Esophagus squamous epithelium (tissue), 5 donors: ENCODE data around the gene ZFP91. TPM values are rescaled to one million over a fixed set of nuclear protein-coding genes. Genes with fewer than 3 reads are reported as not detected.

Source experiments
- DNase-seq: peaks from one replicate; lab custom pipeline; 2025; lab: John Stamatoyannopoulos, UW
- H3K27ac ChIP-seq, 4 donors: fragments of 200-600 bp; sonication (generic); one replicate each; pipeline ENCODE4 v1.5.1; 2016 to 2019; ENCODE audit warnings: mild to moderate bottlenecking in 1 of 4
- H3K27me3 ChIP-seq, 4 donors: fragments of 200-600 bp; sonication (generic); 1 replicate in 3 of 4; 2 replicates in 1 of 4; pipeline versions ENCODE4 v1.5.1 to v1.6.0; 2017 to 2021; ENCODE audit warnings: antibody characterized with exemption in 1 of 4
- H3K36me3 ChIP-seq, 3 donors: fragments of 200-600 bp; sonication (generic); one replicate each; pipeline ENCODE4 v1.5.1; 2016 to 2019
- H3K4me1 ChIP-seq, 3 donors: fragments of 200-600 bp; sonication (generic); one replicate each; pipeline ENCODE4 v1.5.1; 2017 to 2019
- H3K4me3 ChIP-seq, 4 donors: fragments of 200-600 bp; sonication (generic); 1 replicate in 3 of 4; 2 replicates in 1 of 4; pipeline ENCODE4 v1.5.1; 2016 to 2019; ENCODE audit warnings: mild to moderate bottlenecking in 2 of 4, moderate library complexity in 1 of 4
- H3K9me3 ChIP-seq, 3 donors: fragments of 200-600 bp; sonication (generic); one replicate each; pipeline ENCODE4 v1.5.1; 2016 to 2019
- POLR2A ChIP-seq, 4 donors: fragments of 450-650 bp; IDR thresholded peaks; one replicate each; pipeline ENCODE4 v1.6.1; 2017; ENCODE audit warnings: antibody characterized with exemption in 4 of 4, mild to moderate bottlenecking in 4 of 4, moderate library complexity in 3 of 4
- WGBS, 2 donors: methylation state at CpG; one replicate each; pipeline ENCODE4 v1.1.5; 2018; 5-methylcytosine and 5-hydroxymethylcytosine counted together
- intact Hi-C: fragments of 100-400 bp; cut with DNase I; formaldehyde crosslinking; loops from one replicate; pipeline ENCODE4 v1.15.0; 2022
- total RNA-seq, 4 donors: library from RNA; depleted of rRNA; stranded (reverse); fragments of >200 nt; gene quantifications; one replicate each; pipeline ENCODE4 v1.1.0, GENCODE V29; 2016
- TF ChIP-seq, protein P1 (sequence below), 6 experiments: fragments of 450-650 bp in 4 of 6; fragments of 200-600 bp in 2 of 6; sonication (generic) in 2 of 6; IDR thresholded peaks; one replicate each; pipeline ENCODE4 v1.5.1; 2016 to 2019; ENCODE audit warnings: antibody characterized with exemption in 6 of 6, mild to moderate bottlenecking in 4 of 6, moderate library complexity in 4 of 6
- donor health status: DM: yes; HTN: yes; CAD: no.

Gene ZFP91
- total RNA-seq, 4 donors from 2014 or later, result 26.6 to 48.6 (median 40.5) TPM

GRCh38 chr11:58656348-58656747, 77.5 kb downstream of the ZFP91 start:
- 85 to 93% methylated on average over 2 of the region's 2 CpGs for WGBS, 2 donors
- intact Hi-C loops, result no loop called here

DNA sequence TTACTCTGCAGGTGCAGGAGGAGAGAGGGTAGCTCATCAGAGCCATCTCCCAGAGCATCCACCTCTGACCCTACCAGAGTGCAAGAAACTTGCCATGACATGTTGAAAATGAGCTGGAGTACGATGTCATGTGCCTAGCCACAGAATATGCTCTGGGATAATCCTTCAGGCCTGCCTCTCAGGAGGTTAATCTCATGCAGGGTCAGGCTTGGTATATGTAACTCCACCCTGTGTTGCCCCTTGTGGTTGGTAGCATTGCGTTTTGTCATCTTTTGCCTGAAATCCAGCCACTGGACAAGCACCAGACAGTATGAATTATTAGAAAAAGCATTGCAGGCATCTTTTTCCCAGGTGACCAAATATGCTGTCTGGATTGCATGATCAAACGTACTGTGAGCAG, 79.8 kb downstream of the ZFP91 start:
- H3K4me1 ChIP-seq, result peaks cover 0 to 21% (median 3%) of the 10 kb centered on the region in 3 donors
- TF ChIP-seq, protein P1, sequence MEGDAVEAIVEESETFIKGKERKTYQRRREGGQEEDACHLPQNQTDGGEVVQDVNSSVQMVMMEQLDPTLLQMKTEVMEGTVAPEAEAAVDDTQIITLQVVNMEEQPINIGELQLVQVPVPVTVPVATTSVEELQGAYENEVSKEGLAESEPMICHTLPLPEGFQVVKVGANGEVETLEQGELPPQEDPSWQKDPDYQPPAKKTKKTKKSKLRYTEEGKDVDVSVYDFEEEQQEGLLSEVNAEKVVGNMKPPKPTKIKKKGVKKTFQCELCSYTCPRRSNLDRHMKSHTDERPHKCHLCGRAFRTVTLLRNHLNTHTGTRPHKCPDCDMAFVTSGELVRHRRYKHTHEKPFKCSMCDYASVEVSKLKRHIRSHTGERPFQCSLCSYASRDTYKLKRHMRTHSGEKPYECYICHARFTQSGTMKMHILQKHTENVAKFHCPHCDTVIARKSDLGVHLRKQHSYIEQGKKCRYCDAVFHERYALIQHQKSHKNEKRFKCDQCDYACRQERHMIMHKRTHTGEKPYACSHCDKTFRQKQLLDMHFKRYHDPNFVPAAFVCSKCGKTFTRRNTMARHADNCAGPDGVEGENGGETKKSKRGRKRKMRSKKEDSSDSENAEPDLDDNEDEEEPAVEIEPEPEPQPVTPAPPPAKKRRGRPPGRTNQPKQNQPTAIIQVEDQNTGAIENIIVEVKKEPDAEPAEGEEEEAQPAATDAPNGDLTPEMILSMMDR (IDR thresholded peaks at IDR 0.05), result no peak
- no peak for TF ChIP-seq POLR2A (IDR thresholded peaks at IDR 0.05)
- intact Hi-C loops, result no loop called here
- DNase-seq, result no peak
- no peak overlapping the region for H3K4me3 ChIP-seq
- WGBS, 2 donors, result 41 to 58% methylated on average over 3 of the region's 3 CpGs
- H3K27ac ChIP-seq, result peak overlapping the region in 2 of 4 donors; percentile 29 to 59
- no peaks in the 10 kb centered on the region for H3K36me3 ChIP-seq
- no peaks in the 10 kb centered on the region for H3K9me3 ChIP-seq
- H3K27me3 ChIP-seq, result peaks cover 0 to 17% (median 0%) of the 10 kb centered on the region in 4 donors

More at GRCh38 chr11:58656348-58656747, 77.5 kb downstream of the ZFP91 start:
- no peak overlapping the region for H3K27ac ChIP-seq
- TF ChIP-seq, protein P1 (IDR thresholded peaks at IDR 0.05), result no peak
- TF ChIP-seq POLR2A (IDR thresholded peaks at IDR 0.05), result no peak
- H3K36me3 ChIP-seq, result no peaks in the 10 kb centered on the region
- no peaks in the 10 kb centered on the region for H3K27me3 ChIP-seq
- peaks cover 0 to 21% (median 3%) of the 10 kb centered on the region in 3 donors for H3K4me1 ChIP-seq
- no peak for DNase-seq
- H3K4me3 ChIP-seq, result no peak overlapping the region
- no peaks in the 10 kb centered on the region for H3K9me3 ChIP-seq

DNA sequence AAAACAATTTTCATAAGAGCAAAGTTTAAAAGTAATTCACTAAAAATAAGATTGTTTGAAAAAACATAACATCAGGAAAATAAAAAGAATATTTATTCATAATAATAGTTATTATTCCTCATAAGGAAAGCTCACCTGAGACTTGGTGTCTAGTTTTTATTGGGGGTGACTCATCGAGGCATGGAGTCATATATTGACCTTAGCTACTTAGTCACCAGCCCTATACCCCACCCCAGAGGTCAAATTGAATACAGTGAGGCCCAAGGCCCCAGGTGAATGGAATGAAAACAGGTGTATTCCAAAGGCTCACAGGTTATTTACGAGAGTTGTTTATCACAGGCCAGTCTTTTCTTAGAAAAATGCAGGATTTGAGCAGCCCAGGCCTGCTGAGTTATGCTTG, 80.5 kb downstream of the ZFP91 start:
- TF ChIP-seq POLR2A (IDR thresholded peaks at IDR 0.05), result no peak
- TF ChIP-seq, protein P1 (IDR thresholded peaks at IDR 0.05), result no peak
- intact Hi-C loops, result no loop called here
- DNase-seq, result no peak

DNA sequence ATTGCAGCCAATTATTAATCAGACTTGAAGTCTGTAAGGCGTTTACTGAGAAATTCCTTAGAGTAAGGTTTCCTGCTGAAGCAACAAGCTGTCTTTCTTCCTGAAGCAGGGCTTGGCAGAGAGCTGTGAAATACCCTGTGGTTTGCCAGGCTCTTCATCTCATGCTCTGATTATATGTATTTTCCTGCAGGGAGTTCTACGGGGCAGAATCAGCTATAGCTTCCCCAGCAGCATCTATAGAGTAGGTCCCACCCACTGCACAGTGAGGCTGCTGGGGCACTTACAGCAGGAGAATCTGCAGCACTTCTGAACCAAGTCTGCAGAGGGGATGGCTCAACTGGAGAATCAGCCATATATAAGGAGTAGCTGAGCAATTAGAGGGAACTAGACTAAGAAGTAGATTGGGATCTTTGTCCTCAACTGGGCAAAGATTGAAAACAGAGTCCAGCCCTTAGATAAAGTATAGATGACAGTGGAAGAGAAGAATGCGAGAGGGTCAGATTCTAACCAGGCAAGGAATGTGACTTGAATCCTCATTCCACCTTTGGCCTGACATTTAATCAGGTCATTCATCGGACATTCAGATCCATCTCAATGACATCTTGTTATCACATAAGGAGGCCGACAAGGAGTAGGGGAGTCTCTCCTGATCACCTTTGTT, 81.2 kb downstream of the ZFP91 start:
- 70 to 71% methylated on average over 4 to 5 of the region's 5 CpGs for WGBS, 2 donors
- DNase-seq, result no peak
- intact Hi-C loops, result no loop called here

More for the DNA sequence above, 80.5 kb downstream of the ZFP91 start:
- no peaks in the 10 kb centered on the region for H3K36me3 ChIP-seq
- H3K27me3 ChIP-seq, result peaks cover 0 to 24% (median 0%) of the 10 kb centered on the region in 4 donors
- peak overlapping the region in 2 of 4 donors; percentile 29 to 59 for H3K27ac ChIP-seq
- 5 to 49% methylated on average over 2 of the region's 2 CpGs for WGBS, 2 donors
- H3K4me3 ChIP-seq, result no peak overlapping the region
- H3K9me3 ChIP-seq, result no peaks in the 10 kb centered on the region
- peaks cover 0 to 17% (median 3%) of the 10 kb centered on the region in 3 donors for H3K4me1 ChIP-seq

More for the DNA sequence above, 81.2 kb downstream of the ZFP91 start:
- Histone ChIP-seq H3K27me3 (peaks cover 0 to 25% (median 0%) of the 10 kb centered on the region in 4 donors), H3K4me1 (peaks cover 0 to 17% (median 3%) of the 10 kb centered on the region in 3 donors), H3K27ac (peak overlapping the region in 2 of 4 donors; percentile 23 to 59), H3K9me3 (no peaks in the 10 kb centered on the region), H3K4me3 (no peak overlapping the region), H3K36me3 (no peaks in the 10 kb centered on the region)
- TF ChIP-seq, protein P1 (IDR thresholded peaks at IDR 0.05), result no peak
- no peak for TF ChIP-seq POLR2A (IDR thresholded peaks at IDR 0.05)

Other genes with a start within 250 kb of the ZFP91 start
- gene OR5B17, start 220.0 kb upstream of the ZFP91 start, total RNA-seq, result not detected
- not detected for gene OR5B3, start 172.2 kb upstream of the ZFP91 start, total RNA-seq
- gene OR5B2, start 150.9 kb upstream of the ZFP91 start, total RNA-seq, result not detected
- not detected for gene OR5B12, start 136.8 kb upstream of the ZFP91 start, total RNA-seq
- gene OR5B21, start 71.0 kb upstream of the ZFP91 start, total RNA-seq, result not detected
- gene LPXN, start 3.2 kb upstream of the ZFP91 start, total RNA-seq, result 10 to 100 TPM in 1 of 4 donors, 1 to 10 TPM in 3; 1.7 to 12.4 (median 4.4) TPM
- 1 to 10 TPM in 2 of 4 donors, under 1 TPM in 2; 0.53 to 3.2 (median 1.2) TPM for gene CNTF, start 43.6 kb downstream of the ZFP91 start, total RNA-seq
- gene GLYAT, start 152.9 kb downstream of the ZFP91 start, total RNA-seq, result not detected